CD14-positive monocyte (primary cell): ENCODE measurements around the gene EXT2. TPM values are rescaled to one million over a fixed set of nuclear protein-coding genes. Genes with fewer than 3 reads are reported as not detected.

Experiments used
- DNase-seq, 3 donors: peaks; one replicate each; pipeline ENCODE4 v3.0.0-alpha.2; 2011 to 2022
- H2AFZ ChIP-seq: 2 replicates; pipeline ENCODE4 v1.6.0; 2012; ENCODE audit warnings: mild to moderate bottlenecking, low read depth, low read length, inconsistent platforms; ENCODE audit not compliant: insufficient read depth, poor library complexity, severe bottlenecking
- H3K27ac ChIP-seq, 2 donors: 1 replicate in 1 of 2; 2 replicates in 1 of 2; pipeline ENCODE4 v1.5.1; 2012 to 2013; ENCODE audit warnings: low read length in 2 of 2, control low read depth in 1 of 2, inconsistent platforms in 1 of 2, low read depth in 1 of 2, mild to moderate bottlenecking in 1 of 2
- H3K27me3 ChIP-seq, 2 donors: one replicate each; pipeline versions ENCODE4 v1.6.0 to v1.6.1; 2011 to 2013; ENCODE audit warnings: low read length in 2 of 2; ENCODE audit not compliant: control insufficient read depth in 2 of 2, insufficient read depth in 2 of 2
- H3K36me3 ChIP-seq, 2 donors: replicated peaks in 1 of 2; 1 replicate in 1 of 2; 2 replicates in 1 of 2; pipeline versions ENCODE4 v1.5.1 to v1.6.1; 2012 to 2013; ENCODE audit warnings: low read length in 2 of 2, control low read depth in 1 of 2, inconsistent platforms in 1 of 2, mild to moderate bottlenecking in 1 of 2; ENCODE audit not compliant: insufficient read depth in 2 of 2, control insufficient read depth in 1 of 2
- H3K4me1 ChIP-seq, 2 donors: 1 replicate in 1 of 2; 2 replicates in 1 of 2; pipeline versions ENCODE4 v1.5.1 to v1.6.1; 2012 to 2013; ENCODE audit warnings: low read length in 2 of 2, control low read depth in 1 of 2, inconsistent platforms in 1 of 2, mild to moderate bottlenecking in 1 of 2, moderate library complexity in 1 of 2; ENCODE audit not compliant: insufficient read depth in 2 of 2, control insufficient read depth in 1 of 2
- H3K4me2 ChIP-seq: replicated peaks from 2 replicates; pipeline ENCODE3; 2012; ENCODE audit warnings: low read length, moderate library complexity, mild to moderate bottlenecking; ENCODE audit not compliant: poor library complexity, severe bottlenecking; ENCODE audit errors: extremely low read depth
- H3K4me3 ChIP-seq, 3 experiments: fragments of 200-600 bp in 1 of 3; sonication (generic) in 1 of 3; replicated peaks in 1 of 3; 1 replicate in 2 of 3; 2 replicates in 1 of 3; pipeline ENCODE4 v1.5.1; 2011 to 2013; ENCODE audit warnings: low read length in 3 of 3, mild to moderate bottlenecking in 3 of 3, control low read depth in 2 of 3, low read depth in 2 of 3, inconsistent platforms in 1 of 3, moderate library complexity in 1 of 3
- H3K79me2 ChIP-seq: 2 replicates; pipeline ENCODE4 v1.6.0; 2012; ENCODE audit warnings: mild to moderate bottlenecking, control low read depth, inconsistent platforms, low read length, moderate library complexity; ENCODE audit not compliant: insufficient read depth
- H3K9ac ChIP-seq: 2 replicates; pipeline ENCODE4 v1.6.0; 2017; ENCODE audit warnings: low read length, mild to moderate bottlenecking; ENCODE audit not compliant: insufficient read depth, poor library complexity, severe bottlenecking
- H3K9me3 ChIP-seq, 2 donors: replicated peaks in 1 of 2; 1 replicate in 1 of 2; 2 replicates in 1 of 2; pipeline versions ENCODE4 v1.5.1 to v1.6.1; 2012 to 2013; ENCODE audit warnings: low read length in 2 of 2, control low read depth in 1 of 2; ENCODE audit not compliant: control insufficient read depth in 1 of 2, insufficient read depth in 1 of 2
- H4K20me1 ChIP-seq: 2 replicates; pipeline ENCODE4 v1.6.0; 2012; ENCODE audit warnings: mild to moderate bottlenecking, low read length, control low read depth, moderate library complexity; ENCODE audit not compliant: insufficient read depth
- H3K27ac Mint-ChIP-seq, 7 donors: one replicate each; pipeline ENCODE4 v1.8.0; 2020; ENCODE audit warnings: mild to moderate bottlenecking in 7 of 7, mixed read lengths in 7 of 7, moderate library complexity in 6 of 7, inconsistent platforms in 2 of 7
- H3K27me3 Mint-ChIP-seq, 3 donors: one replicate each; pipeline ENCODE4 v1.8.0; 2021 to 2022; ENCODE audit warnings: low read depth in 3 of 3, mild to moderate bottlenecking in 3 of 3, mixed read lengths in 3 of 3, moderate library complexity in 3 of 3, inconsistent platforms in 1 of 3
- H3K36me3 Mint-ChIP-seq, 2 donors: one replicate each; pipeline ENCODE4 v1.8.0; 2020; ENCODE audit warnings: mixed read lengths in 2 of 2, inconsistent platforms in 1 of 2, mild to moderate bottlenecking in 1 of 2
- H3K4me1 Mint-ChIP-seq: one replicate; pipeline ENCODE4 v1.8.0; 2020; ENCODE audit warnings: mild to moderate bottlenecking, mixed read lengths
- H3K4me3 Mint-ChIP-seq, 2 donors: one replicate each; pipeline ENCODE4 v1.8.0; 2020; ENCODE audit warnings: mild to moderate bottlenecking in 2 of 2, mixed read lengths in 2 of 2, moderate library complexity in 1 of 2
- H3K9me3 Mint-ChIP-seq, 7 donors: one replicate each; pipeline ENCODE4 v1.8.0; 2020 to 2022; ENCODE audit warnings: mixed read lengths in 7 of 7, mild to moderate bottlenecking in 6 of 7, moderate library complexity in 6 of 7, inconsistent platforms in 2 of 7
- CTCF ChIP-seq: fragments of 200-600 bp; IDR thresholded peaks from one replicate; pipeline ENCODE4 v1.8.0; 2022; ENCODE audit warnings: antibody characterized with exemption, mild to moderate bottlenecking
- WGBS: methylation state at CpG from one replicate; pipeline ENCODE4 v1.1.5; 2013; ENCODE audit warnings: missing lambda C conversion rate; ENCODE audit not compliant: insufficient coverage; 5-methylcytosine and 5-hydroxymethylcytosine counted together
- intact Hi-C, 2 donors: fragments of 100-400 bp; cut with micrococcal nuclease; formaldehyde crosslinking; loops; one replicate each; pipeline versions ENCODE4 v1.15.0 to v1.15.1; 2023
- polyA plus RNA-seq, 3 donors: library from polyadenylated mRNA; depleted of rRNA in 1 of 3; unstranded in 2 of 3; stranded (reverse) in 1 of 3; fragments of 300-500 nt in 2 of 3; fragments of >200 nt in 1 of 3; fragmentation: Illumina TruSeq in 2 of 3; gene quantifications; 1 replicate in 2 of 3; 2 replicates in 1 of 3; pipeline ENCODE4 v1.2.3, GENCODE V29; 2012 to 2021

The EXT2 gene
- polyA plus RNA-seq, 3 donors, result 17.2 to 41.1 (median 34.2) TPM

- Mint-ChIP-seq H3K4me1 (no peaks in the 10 kb centered on the region), H3K9me3 (peaks cover 4 to 17% (median 10%) of the 10 kb centered on the region in 7 donors), H3K27ac (no peak overlapping the region), H3K27me3 (no peaks in the 10 kb centered on the region), H3K36me3 (peaks cover 32 to 37% of the 10 kb centered on the region in 2 donors), H3K4me3 (no peak overlapping the region)
- Histone ChIP-seq H3K27me3 (no peaks in the 10 kb centered on the region), H4K20me1 (no peaks in the 10 kb centered on the region), H3K4me2 (no peak overlapping the region), H3K36me3 (peaks cover 4 to 33% of the 10 kb centered on the region in 2 donors), H3K9ac (no peak overlapping the region), H3K27ac (no peak overlapping the region), H3K4me1 (no peaks in the 10 kb centered on the region), H3K79me2 (no peaks in the 10 kb centered on the region), H3K4me3 (no peak overlapping the region), H3K9me3 (peaks cover 4 to 9% of the 10 kb centered on the region in 2 donors), H2AFZ (no peak overlapping the region)
- intact Hi-C loops, result no loop called here
- DNase-seq, result no peak
- TF ChIP-seq CTCF, result no peak
- no CpG with 5 or more reads among the region's 2 CpGs for WGBS
Measured at GRCh38 chr11:44208976-44209603, 113.6 kb downstream of the EXT2 start.

- peaks cover 4 to 27% of the 10 kb centered on the region in 2 donors for H3K36me3 ChIP-seq
- no peak overlapping the region for H3K9ac ChIP-seq
- Mint-ChIP-seq H3K9me3 (peaks cover 6 to 18% (median 10%) of the 10 kb centered on the region in 7 donors), H3K27me3 (no peaks in the 10 kb centered on the region), H3K36me3 (peaks cover 22 to 27% of the 10 kb centered on the region in 2 donors), H3K4me1 (no peaks in the 10 kb centered on the region), H3K27ac (no peak overlapping the region), H3K4me3 (no peak overlapping the region)
- intact Hi-C loops, result no loop called here
- no peak overlapping the region for H2AFZ ChIP-seq
- no peaks in the 10 kb centered on the region for H3K4me1 ChIP-seq
- no peaks in the 10 kb centered on the region for H3K27me3 ChIP-seq
- TF ChIP-seq CTCF, result no peak
- H4K20me1 ChIP-seq, result no peaks in the 10 kb centered on the region
- H3K27ac ChIP-seq, result no peak overlapping the region
- no peaks in the 10 kb centered on the region for H3K79me2 ChIP-seq
- DNase-seq, result no peak
- no peak overlapping the region for H3K4me2 ChIP-seq
- no peak overlapping the region for H3K4me3 ChIP-seq
- H3K9me3 ChIP-seq, result peaks cover 4 to 9% of the 10 kb centered on the region in 2 donors
- 100% methylated on average over 1 of the region's 6 CpGs for WGBS
Measured at GRCh38 chr11:44212128-44212527, 116.7 kb downstream of the EXT2 start.
